Lower leg skin (tissue), 3 donors: ENCODE measurements around the gene DGKA.

Experiments
- CTCF ChIP-seq, 3 donors: fragments of 450-650 bp; IDR thresholded peaks; one replicate each; pipeline ENCODE4 v1.5.1; 2016; ENCODE audit warnings: antibody characterized with exemption in 3 of 3, mild to moderate bottlenecking in 3 of 3, moderate library complexity in 2 of 3
- POLR2A ChIP-seq, 2 donors: fragments of 450-650 bp; IDR thresholded peaks; one replicate each; pipeline ENCODE4 v1.6.1; 2016 to 2017; ENCODE audit warnings: antibody characterized with exemption in 2 of 2, mild to moderate bottlenecking in 1 of 2, moderate library complexity in 1 of 2

- TF ChIP-seq CTCF (IDR thresholded peaks at IDR 0.05) (no peak), POLR2A (IDR thresholded peaks at IDR 0.05) (no peak)
These were observed 37.2 kb upstream of the DGKA start for GRCh38 chr12:55893723-55894122.
